AG04450 (cell line): ENCODE measurements around the gene ZNF462. TPM values are rescaled to one million over a fixed set of nuclear protein-coding genes. Genes with fewer than 3 reads are reported as not detected.

Experiments used
- CTCF ChIA-PET: fragments of 300-600, 350-600 bp; formaldehyde crosslinking; extraction: SDS; loops from one replicate; lab custom pipeline; 2022; ENCODE audit warnings: antibody characterized with exemption, inconsistent platforms; lab: Charles Lee
- POLR2A ChIA-PET: fragments of 350-600 bp; formaldehyde crosslinking; extraction: SDS; loops from one replicate; lab custom pipeline; 2021; ENCODE audit warnings: antibody characterized with exemption, inconsistent platforms; lab: Yijun Ruan, JAX
- DNase-seq: peaks from one replicate; pipeline ENCODE4 v3.0.0-alpha.2; 2011; ENCODE audit warnings: low read depth, low spot score
- H3K27ac ChIP-seq: one replicate; pipeline ENCODE4 v1.5.1; 2012; ENCODE audit warnings: low read depth, low read length, control low read depth
- H3K27me3 ChIP-seq: one replicate; pipeline ENCODE4 v1.6.0; 2012; ENCODE audit warnings: low read length; ENCODE audit not compliant: control insufficient read depth, insufficient read depth
- H3K4me3 ChIP-seq: 2 replicates; pipeline ENCODE4 v1.5.1; 2011; ENCODE audit warnings: mild to moderate bottlenecking, low read depth, low read length, control low read depth
- H3K9me3 ChIP-seq: 2 replicates; pipeline ENCODE4 v1.5.1; 2012; ENCODE audit warnings: low read length; ENCODE audit not compliant: control insufficient read depth, insufficient read depth
- polyA plus RNA-seq: library from polyadenylated mRNA; depleted of rRNA; stranded (reverse); fragments of >200 nt; gene quantifications from 2 replicates; pipeline ENCODE4 v1.2.3, GENCODE V29; 2011
- TF ChIP-seq, protein P1 (sequence below): IDR thresholded peaks from 2 replicates; pipeline ENCODE4 v1.5.1; 2011; ENCODE audit warnings: low read depth, low read length, control low read depth, inconsistent platforms

The ZNF462 gene
- polyA plus RNA-seq, 1 experiment: 7.5 TPM

DNA sequence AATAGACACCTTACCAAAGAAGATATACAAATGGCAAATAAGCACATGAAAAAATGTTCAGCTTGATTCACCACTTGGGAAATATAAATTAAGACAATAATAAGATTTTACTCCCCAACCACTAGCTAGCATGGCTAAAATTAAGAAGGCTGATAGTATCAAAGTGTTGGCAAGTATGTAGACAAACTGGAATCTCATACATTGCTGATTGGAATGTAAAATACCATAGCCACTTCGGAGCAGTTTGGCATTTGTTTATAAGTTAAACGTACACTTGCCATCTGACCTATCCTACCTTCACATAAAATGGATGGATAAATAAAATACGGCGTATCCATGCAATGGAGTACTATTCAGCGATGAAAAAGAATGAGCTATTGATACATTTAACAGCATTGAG, 129.2 kb downstream of the ZNF462 start:
- Histone ChIP-seq H3K4me3 (no peak overlapping the region), H3K9me3 (no peaks in the 10 kb centered on the region), H3K27me3 (no peaks in the 10 kb centered on the region), H3K27ac (no peak overlapping the region)
- POLR2A ChIA-PET: no interaction called here
- CTCF ChIA-PET: no interaction called here
- TF ChIP-seq, protein P1, sequence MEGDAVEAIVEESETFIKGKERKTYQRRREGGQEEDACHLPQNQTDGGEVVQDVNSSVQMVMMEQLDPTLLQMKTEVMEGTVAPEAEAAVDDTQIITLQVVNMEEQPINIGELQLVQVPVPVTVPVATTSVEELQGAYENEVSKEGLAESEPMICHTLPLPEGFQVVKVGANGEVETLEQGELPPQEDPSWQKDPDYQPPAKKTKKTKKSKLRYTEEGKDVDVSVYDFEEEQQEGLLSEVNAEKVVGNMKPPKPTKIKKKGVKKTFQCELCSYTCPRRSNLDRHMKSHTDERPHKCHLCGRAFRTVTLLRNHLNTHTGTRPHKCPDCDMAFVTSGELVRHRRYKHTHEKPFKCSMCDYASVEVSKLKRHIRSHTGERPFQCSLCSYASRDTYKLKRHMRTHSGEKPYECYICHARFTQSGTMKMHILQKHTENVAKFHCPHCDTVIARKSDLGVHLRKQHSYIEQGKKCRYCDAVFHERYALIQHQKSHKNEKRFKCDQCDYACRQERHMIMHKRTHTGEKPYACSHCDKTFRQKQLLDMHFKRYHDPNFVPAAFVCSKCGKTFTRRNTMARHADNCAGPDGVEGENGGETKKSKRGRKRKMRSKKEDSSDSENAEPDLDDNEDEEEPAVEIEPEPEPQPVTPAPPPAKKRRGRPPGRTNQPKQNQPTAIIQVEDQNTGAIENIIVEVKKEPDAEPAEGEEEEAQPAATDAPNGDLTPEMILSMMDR: no peak
- no peak for DNase-seq

DNA sequence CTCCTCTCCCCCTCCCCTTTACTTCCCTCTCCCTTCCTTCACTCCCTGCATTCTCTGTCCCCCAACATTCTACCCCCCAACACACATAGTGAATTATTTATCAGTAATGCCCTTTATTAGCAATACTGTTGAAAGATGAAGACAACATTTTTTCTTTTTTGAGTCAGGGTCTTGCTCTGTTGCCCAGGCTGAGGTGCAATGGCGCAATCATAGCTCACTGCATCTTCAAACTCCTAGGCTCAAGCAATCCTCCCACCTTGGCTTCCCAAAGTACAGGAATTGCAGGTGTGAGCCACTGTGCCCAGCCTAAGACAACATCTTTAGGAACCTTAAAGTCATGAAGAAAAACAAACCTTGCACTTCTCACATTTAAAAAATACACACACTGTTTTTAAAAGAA, 130.6 kb downstream of the ZNF462 start:
- ChIA-PET POLR2A (no interaction called here), CTCF (no interaction called here)
- no peaks in the 10 kb centered on the region for H3K9me3 ChIP-seq
- TF ChIP-seq, protein P1: no peak
- no peak for DNase-seq
- no peaks in the 10 kb centered on the region for H3K27me3 ChIP-seq
- no peak overlapping the region for H3K27ac ChIP-seq
- no peak overlapping the region for H3K4me3 ChIP-seq

DNA sequence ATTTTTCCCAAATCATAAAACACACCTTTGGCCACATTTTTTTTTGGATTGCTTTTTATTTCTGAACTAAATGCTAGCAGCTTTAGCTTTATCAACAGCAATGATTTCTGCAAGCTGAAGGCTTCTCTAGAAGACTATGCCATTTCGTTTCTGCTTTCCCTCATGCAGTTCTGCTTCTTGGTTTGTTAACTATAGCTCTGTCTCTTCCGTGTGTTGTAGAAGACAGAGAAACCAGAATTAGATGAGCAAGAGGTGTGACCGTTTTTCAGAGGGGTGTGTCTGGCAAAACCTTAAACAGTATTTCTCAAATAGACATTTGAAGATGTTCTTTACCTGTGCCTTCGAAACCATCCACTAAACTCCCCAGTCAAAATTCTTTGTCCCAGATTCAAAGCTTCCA, 131.5 kb downstream of the ZNF462 start:
- POLR2A ChIA-PET: no interaction called here
- TF ChIP-seq, protein P1: no peak
- Histone ChIP-seq H3K27me3 (no peaks in the 10 kb centered on the region), H3K27ac (no peak overlapping the region), H3K9me3 (no peaks in the 10 kb centered on the region), H3K4me3 (no peak overlapping the region)
- CTCF ChIA-PET: interaction anchor here (0.6 kb wide), 1 partner anchor 1767 kb away, joined by 4 read pairs; no protein-coding TSS in a partner anchor
- DNase-seq: no peak

DNA sequence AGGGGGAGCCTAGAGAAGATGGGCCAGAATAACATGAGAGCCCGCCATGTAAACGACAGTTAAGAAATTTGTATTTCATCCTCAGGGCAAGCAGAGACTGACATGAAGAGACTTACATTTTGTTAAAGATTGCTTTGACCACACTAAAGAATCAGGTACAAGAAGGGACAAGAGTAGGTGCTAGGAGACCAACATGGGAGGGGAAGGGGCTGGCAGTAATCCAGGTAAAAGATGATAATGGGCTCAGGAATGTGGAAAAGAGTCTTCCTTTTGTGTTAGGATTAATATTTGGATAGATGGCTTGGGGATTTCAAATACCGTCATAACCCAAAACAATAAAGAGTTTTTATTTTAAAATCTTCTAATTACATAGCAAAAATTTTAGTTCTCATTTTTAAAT, 137.3 kb downstream of the ZNF462 start:
- Histone ChIP-seq H3K27me3 (no peaks in the 10 kb centered on the region), H3K9me3 (no peaks in the 10 kb centered on the region), H3K27ac (no peak overlapping the region), H3K4me3 (no peak overlapping the region)
- TF ChIP-seq, protein P1: no peak
- ChIA-PET POLR2A (no interaction called here), CTCF (no interaction called here)
- no peak for DNase-seq

DNA sequence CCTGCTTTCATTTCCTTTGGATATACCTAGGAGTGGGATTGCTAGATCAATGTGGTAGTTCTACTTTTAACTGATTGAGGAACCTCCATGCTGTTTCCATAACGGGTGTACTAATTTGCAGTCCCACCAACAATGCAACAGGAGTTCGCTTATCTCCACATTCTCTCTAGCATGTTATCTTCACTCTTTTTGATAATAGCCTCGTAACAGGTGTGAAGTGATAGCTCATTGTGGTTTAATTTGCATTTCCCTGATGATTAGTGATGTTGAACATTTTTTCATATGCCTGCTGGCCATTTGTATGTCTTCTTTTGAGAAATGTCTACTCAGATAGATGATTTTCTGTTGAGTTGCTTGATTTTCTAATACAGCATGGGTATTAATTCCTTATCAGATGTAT, 142.2 kb downstream of the ZNF462 start:
- Histone ChIP-seq H3K27me3 (no peaks in the 10 kb centered on the region), H3K27ac (no peak overlapping the region), H3K9me3 (no peaks in the 10 kb centered on the region), H3K4me3 (no peak overlapping the region)
- DNase-seq: no peak
- ChIA-PET POLR2A (no interaction called here), CTCF (interaction anchor here (1.3 kb wide), 1 partner anchor 9 kb away, joined by 3 read pairs; no protein-coding TSS in a partner anchor)
- TF ChIP-seq, protein P1: no peak
